Measurements from ENCODE around the gene ZNF20.

DNA sequence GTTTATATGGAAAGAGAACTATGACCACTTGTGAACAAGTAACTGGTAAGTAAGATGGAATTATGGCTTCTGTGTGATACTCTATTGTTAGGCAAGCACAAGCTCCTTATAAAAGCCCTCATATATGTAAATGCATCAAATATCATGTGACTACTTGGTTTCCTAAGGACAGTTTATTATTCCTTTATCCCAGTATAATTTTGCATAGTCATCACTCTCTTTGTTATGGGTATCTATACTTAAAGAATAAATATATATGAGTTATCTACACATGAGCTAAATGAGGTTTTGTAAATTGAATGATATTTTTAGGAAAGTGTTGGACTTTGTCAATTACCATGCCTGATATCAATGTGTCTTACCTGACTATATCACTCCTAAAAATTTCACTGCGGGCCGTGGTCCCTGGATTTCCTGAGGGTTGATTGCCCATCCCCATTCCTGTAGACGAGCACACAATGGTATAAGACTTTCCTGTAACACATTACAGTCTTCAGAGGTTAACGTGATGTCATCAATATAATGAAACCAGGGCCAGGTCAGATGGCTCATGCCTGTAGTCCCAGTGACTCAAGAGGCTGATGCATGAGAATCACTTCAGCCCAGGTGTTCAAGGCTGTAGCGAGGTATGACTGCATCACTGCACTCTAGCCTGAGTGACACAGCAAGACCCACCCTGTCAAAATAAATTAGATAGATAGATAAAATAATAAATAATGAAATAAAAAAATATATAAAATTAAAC is 54.9 kb downstream of the ZNF20 start:
- TF ChIP-seq, protein P1, sequence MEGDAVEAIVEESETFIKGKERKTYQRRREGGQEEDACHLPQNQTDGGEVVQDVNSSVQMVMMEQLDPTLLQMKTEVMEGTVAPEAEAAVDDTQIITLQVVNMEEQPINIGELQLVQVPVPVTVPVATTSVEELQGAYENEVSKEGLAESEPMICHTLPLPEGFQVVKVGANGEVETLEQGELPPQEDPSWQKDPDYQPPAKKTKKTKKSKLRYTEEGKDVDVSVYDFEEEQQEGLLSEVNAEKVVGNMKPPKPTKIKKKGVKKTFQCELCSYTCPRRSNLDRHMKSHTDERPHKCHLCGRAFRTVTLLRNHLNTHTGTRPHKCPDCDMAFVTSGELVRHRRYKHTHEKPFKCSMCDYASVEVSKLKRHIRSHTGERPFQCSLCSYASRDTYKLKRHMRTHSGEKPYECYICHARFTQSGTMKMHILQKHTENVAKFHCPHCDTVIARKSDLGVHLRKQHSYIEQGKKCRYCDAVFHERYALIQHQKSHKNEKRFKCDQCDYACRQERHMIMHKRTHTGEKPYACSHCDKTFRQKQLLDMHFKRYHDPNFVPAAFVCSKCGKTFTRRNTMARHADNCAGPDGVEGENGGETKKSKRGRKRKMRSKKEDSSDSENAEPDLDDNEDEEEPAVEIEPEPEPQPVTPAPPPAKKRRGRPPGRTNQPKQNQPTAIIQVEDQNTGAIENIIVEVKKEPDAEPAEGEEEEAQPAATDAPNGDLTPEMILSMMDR (conservative IDR thresholded peaks at IDR 0.05; ENCODE audit: low read depth, low read length), result no peak
- TF ChIP-seq EZH2 (IDR thresholded peaks at IDR 0.05; ENCODE audit: borderline replicate concordance, low read depth, low read length, poor library complexity, severe bottlenecking), result no peak

Measured in A673 (cell line).